ENCODE measurements around the gene NPTN. TPM values are rescaled to one million over a fixed set of nuclear protein-coding genes. Genes with fewer than 3 reads are reported as not detected.

NPTN gene
- polyA plus RNA-seq, 1 of the 3 experiments (the other 2 are of a cell fraction), result 177 TPM

Other genes starting within 250 kb of the NPTN start
- not detected in 2 replicates for gene REC114, start 190.2 kb downstream of the NPTN start, polyA plus RNA-seq (2012; rRNA removed)
- gene CD276, start 51.0 kb upstream of the NPTN start, polyA plus RNA-seq (2012; rRNA removed), result 60.1 and 86.2 TPM in 2 replicates
- 3.6 and 3.7 TPM in 2 replicates for gene INSYN1, start 120.0 kb upstream of the NPTN start, polyA plus RNA-seq (2012; rRNA removed)
- not detected in 2 replicates for gene TBC1D21, start 240.2 kb upstream of the NPTN start, polyA plus RNA-seq (2012; rRNA removed)